B cell (primary cell): Measurements from ENCODE around the gene HLA-DQA1. TPM values are rescaled to one million over a fixed set of nuclear protein-coding genes. Genes with fewer than 3 reads are reported as not detected.
"Not testable (repeated sequence)": the region's sequence is repeated elsewhere in the genome, so short reads cannot be mapped to it uniquely, and the experiment has no call there.

Experiments
- ATAC-seq: fragments of 200-7000 bp; cut with Tn5 transposase; one replicate; pipeline ENCODE4 v1.10.0; 2021; ENCODE audit warnings: low read depth, mild to moderate bottlenecking, moderate number of reproducible peaks, moderate library complexity
- CTCF ChIA-PET: fragments of 350-600 bp; sonication (Branson Sonifier 250); formaldehyde crosslinking; loops from one replicate; lab custom pipeline; 2021; ENCODE audit warnings: antibody characterized with exemption, inconsistent platforms; lab: Charles Lee
- POLR2A ChIA-PET: fragments of 350-600 bp; sonication (Branson Sonifier 250); formaldehyde crosslinking; loops from one replicate; lab custom pipeline; 2021; ENCODE audit warnings: antibody characterized with exemption; lab: Charles Lee
- DNase-seq: peaks from one replicate; pipeline ENCODE4 v3.0.0; 2013
- H2AFZ ChIP-seq: 2 replicates; pipeline ENCODE4 v1.6.1; 2012; ENCODE audit warnings: mild to moderate bottlenecking, low read depth, low read length; ENCODE audit not compliant: insufficient read depth, poor library complexity, severe bottlenecking
- H3K27ac ChIP-seq, 2 donors: 1 replicate in 1 of 2; 2 replicates in 1 of 2; pipeline ENCODE4 v1.5.1; 2012 to 2013; ENCODE audit warnings: low read length in 2 of 2, mild to moderate bottlenecking in 2 of 2, moderate library complexity in 1 of 2
- H3K27me3 ChIP-seq, 4 experiments: fragments of 200-600 bp in 1 of 4; sonication (generic) in 1 of 4; replicated peaks in 1 of 4; 1 replicate in 2 of 4; 2 replicates in 2 of 4; pipeline versions ENCODE4 v1.6.1 to v1.7.0; 2013 to 2016; ENCODE audit warnings: low read length in 3 of 4, mild to moderate bottlenecking in 2 of 4, mixed read lengths in 1 of 4, moderate library complexity in 1 of 4; ENCODE audit not compliant: insufficient read depth in 4 of 4, control insufficient read depth in 3 of 4; ENCODE audit errors: control extremely low read depth in 1 of 4
- H3K36me3 ChIP-seq, 2 experiments: replicated peaks in 1 of 2; 1 replicate in 1 of 2; 2 replicates in 1 of 2; pipeline versions ENCODE4 v1.6.1 to v1.7.1; 2013; ENCODE audit warnings: low read length in 1 of 2; ENCODE audit not compliant: insufficient read depth in 2 of 2, control insufficient read depth in 1 of 2; ENCODE audit errors: control extremely low read depth in 1 of 2, extremely low read depth in 1 of 2
- H3K4me1 ChIP-seq, 2 donors: fragments of 200-600 bp in 1 of 2; sonication (generic) in 1 of 2; 1 replicate in 1 of 2; 2 replicates in 1 of 2; pipeline versions ENCODE4 v1.5.1 to v1.6.1; 2013 to 2017; ENCODE audit warnings: low read length in 2 of 2; ENCODE audit not compliant: control insufficient read depth in 2 of 2, insufficient read depth in 2 of 2
- H3K4me2 ChIP-seq: replicated peaks from 2 replicates; pipeline ENCODE3; 2012; ENCODE audit warnings: mild to moderate bottlenecking, low read depth, low read length; ENCODE audit not compliant: poor library complexity, severe bottlenecking
- H3K4me3 ChIP-seq, 5 experiments: fragments of 200-600 bp in 1 of 5; sonication (generic) in 1 of 5; 1 replicate in 3 of 5; 2 replicates in 2 of 5; pipeline versions ENCODE4 v1.5.1 to v1.7.0; 2011 to 2016; ENCODE audit warnings: low read length in 4 of 5, mild to moderate bottlenecking in 4 of 5, low read depth in 2 of 5, control low read depth in 1 of 5, moderate library complexity in 1 of 5; ENCODE audit not compliant: insufficient read depth in 1 of 5; ENCODE audit errors: control extremely low read depth in 1 of 5, extremely low read depth in 1 of 5
- H3K79me2 ChIP-seq: fragments of 200-600 bp; sonication (generic); one replicate; pipeline ENCODE4 v1.6.0; 2016; ENCODE audit warnings: low read length; ENCODE audit not compliant: control insufficient read depth, insufficient read depth
- H3K9ac ChIP-seq: fragments of 200-600 bp; sonication (generic); 2 replicates; pipeline ENCODE4 v1.6.1; 2017; ENCODE audit warnings: mild to moderate bottlenecking, low read length, moderate library complexity
- H3K9me3 ChIP-seq, 3 donors: one replicate each; pipeline versions ENCODE4 v1.6.1 to v1.7.1; 2013; ENCODE audit warnings: low read length in 2 of 3; ENCODE audit not compliant: control insufficient read depth in 2 of 3, insufficient read depth in 1 of 3; ENCODE audit errors: control extremely low read depth in 1 of 3
- H4K20me1 ChIP-seq: 2 replicates; pipeline ENCODE4 v1.6.0; 2012; ENCODE audit warnings: mild to moderate bottlenecking, low read length; ENCODE audit not compliant: insufficient read depth, control insufficient read depth, poor library complexity, severe bottlenecking
- H3K27ac Mint-ChIP-seq: one replicate; pipeline ENCODE4 v1.8.0; 2021; ENCODE audit warnings: mixed read lengths
- H3K27me3 Mint-ChIP-seq: one replicate; pipeline ENCODE4 v1.8.0; 2021; ENCODE audit warnings: mixed read lengths
- H3K4me1 Mint-ChIP-seq: one replicate; pipeline ENCODE4 v1.8.0; 2021; ENCODE audit warnings: mixed read lengths
- H3K4me3 Mint-ChIP-seq: one replicate; pipeline ENCODE4 v1.8.0; 2021; ENCODE audit warnings: mixed read lengths
- H3K9me3 Mint-ChIP-seq: one replicate; pipeline ENCODE4 v1.8.0; 2022; ENCODE audit warnings: mixed read lengths; ENCODE audit not compliant: insufficient read depth
- EZH2 ChIP-seq: IDR thresholded peaks from 2 replicates; pipeline ENCODE4 v1.6.1; 2012; ENCODE audit warnings: borderline replicate concordance, low read depth, mild to moderate bottlenecking, moderate library complexity, low read length; ENCODE audit not compliant: insufficient read depth, poor library complexity, severe bottlenecking
- WGBS: methylation state at CpG from one replicate; pipeline ENCODE4 v1.1.5; 2013; ENCODE audit warnings: missing lambda C conversion rate; ENCODE audit not compliant: insufficient coverage; 5-methylcytosine and 5-hydroxymethylcytosine counted together
- intact Hi-C: fragments of 100-400 bp; cut with micrococcal nuclease; formaldehyde crosslinking; loops from one replicate; pipeline ENCODE4 v1.10.0; 2022
- polyA plus RNA-seq: library from polyadenylated mRNA; depleted of rRNA; stranded (reverse); fragments of >200 nt; gene quantifications from 2 replicates; pipeline ENCODE4 v1.2.3, GENCODE V29; 2012
- total RNA-seq, 2 donors: library from RNA; stranded (reverse); fragments of 120-200 nt in 1 of 2; gene quantifications; 1 replicate in 1 of 2; 2 replicates in 1 of 2; pipeline versions ENCODE4 v1.2.3 to v1.2.4, GENCODE V29; 2013 to 2022
- TF ChIP-seq, protein P1 (sequence below): fragments of 200-600 bp; IDR thresholded peaks from one replicate; pipeline ENCODE4 v1.8.0; 2022; ENCODE audit warnings: antibody characterized with exemption, mild to moderate bottlenecking

HLA-DQA1 gene
- total and polyA plus RNA-seq, 2 donors (not counting 1 experiment from before 2014, with no cell fraction given), result 486 to 489 TPM

DNA sequence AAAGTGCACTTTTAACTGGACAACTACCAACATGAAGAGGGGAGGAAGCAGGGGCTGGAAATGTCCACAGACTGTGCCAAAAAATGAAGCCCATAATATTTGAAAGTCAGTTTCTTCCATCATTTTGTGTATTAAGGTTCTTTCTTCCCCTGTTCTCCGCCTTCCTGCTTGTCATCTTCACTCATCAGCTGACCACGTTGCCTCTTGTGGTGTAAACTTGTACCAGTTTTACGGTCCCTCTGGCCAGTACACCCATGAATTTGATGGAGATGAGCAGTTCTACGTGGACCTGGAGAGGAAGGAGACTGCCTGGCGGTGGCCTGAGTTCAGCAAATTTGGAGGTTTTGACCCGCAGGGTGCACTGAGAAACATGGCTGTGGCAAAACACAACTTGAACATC lies 3.9 kb downstream of the HLA-DQA1 start:
- Histone ChIP-seq H3K9ac (peak overlapping the region; percentile 100), H3K4me3 (peak overlapping the region in 3 of 5 experiments; percentile 17 to 100 (median 79)), H3K27ac (no peak overlapping the region), H3K79me2 (peaks cover 37% of the 10 kb centered on the region), H3K36me3 (peaks cover 0 to 6% of the 10 kb centered on the region in 2 experiments), H3K9me3 (no peaks in the 10 kb centered on the region), H2AFZ (no peak overlapping the region), H3K4me2 (peak overlapping the region; percentile 80), H3K4me1 (peaks cover 9 to 20% of the 10 kb centered on the region in 2 donors), H3K27me3 (no peaks in the 10 kb centered on the region), H4K20me1 (no peaks in the 10 kb centered on the region)
- DNase-seq (peak; percentile 9), ATAC-seq (no peak)
- H3K9me3 Mint-ChIP-seq, result peaks cover 2% of the 10 kb centered on the region
- H3K27me3 Mint-ChIP-seq, result no peaks in the 10 kb centered on the region
- ChIA-PET POLR2A (interaction anchor here (1.0 to 2.8 kb wide), 2 partner anchors 18 to 19 kb away, joined by 3 to 11 read pairs; no protein-coding TSS in a partner anchor), CTCF (interaction anchor here (1.1 to 2.3 kb wide), 2 partner anchors 18 to 59 kb away, joined by 3 to 11 read pairs; no protein-coding TSS in a partner anchor)
- peak overlapping the region; percentile 99 for H3K4me3 Mint-ChIP-seq
- intact Hi-C loops, result no loop called here
- no peak for TF ChIP-seq EZH2
- TF ChIP-seq, protein P1, sequence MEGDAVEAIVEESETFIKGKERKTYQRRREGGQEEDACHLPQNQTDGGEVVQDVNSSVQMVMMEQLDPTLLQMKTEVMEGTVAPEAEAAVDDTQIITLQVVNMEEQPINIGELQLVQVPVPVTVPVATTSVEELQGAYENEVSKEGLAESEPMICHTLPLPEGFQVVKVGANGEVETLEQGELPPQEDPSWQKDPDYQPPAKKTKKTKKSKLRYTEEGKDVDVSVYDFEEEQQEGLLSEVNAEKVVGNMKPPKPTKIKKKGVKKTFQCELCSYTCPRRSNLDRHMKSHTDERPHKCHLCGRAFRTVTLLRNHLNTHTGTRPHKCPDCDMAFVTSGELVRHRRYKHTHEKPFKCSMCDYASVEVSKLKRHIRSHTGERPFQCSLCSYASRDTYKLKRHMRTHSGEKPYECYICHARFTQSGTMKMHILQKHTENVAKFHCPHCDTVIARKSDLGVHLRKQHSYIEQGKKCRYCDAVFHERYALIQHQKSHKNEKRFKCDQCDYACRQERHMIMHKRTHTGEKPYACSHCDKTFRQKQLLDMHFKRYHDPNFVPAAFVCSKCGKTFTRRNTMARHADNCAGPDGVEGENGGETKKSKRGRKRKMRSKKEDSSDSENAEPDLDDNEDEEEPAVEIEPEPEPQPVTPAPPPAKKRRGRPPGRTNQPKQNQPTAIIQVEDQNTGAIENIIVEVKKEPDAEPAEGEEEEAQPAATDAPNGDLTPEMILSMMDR, result no peak
- H3K27ac Mint-ChIP-seq, result peak overlapping the region; percentile 85
- WGBS, result no CpG with 5 or more reads among the region's 6 CpGs
- peaks cover 65% of the 10 kb centered on the region for H3K4me1 Mint-ChIP-seq

DNA sequence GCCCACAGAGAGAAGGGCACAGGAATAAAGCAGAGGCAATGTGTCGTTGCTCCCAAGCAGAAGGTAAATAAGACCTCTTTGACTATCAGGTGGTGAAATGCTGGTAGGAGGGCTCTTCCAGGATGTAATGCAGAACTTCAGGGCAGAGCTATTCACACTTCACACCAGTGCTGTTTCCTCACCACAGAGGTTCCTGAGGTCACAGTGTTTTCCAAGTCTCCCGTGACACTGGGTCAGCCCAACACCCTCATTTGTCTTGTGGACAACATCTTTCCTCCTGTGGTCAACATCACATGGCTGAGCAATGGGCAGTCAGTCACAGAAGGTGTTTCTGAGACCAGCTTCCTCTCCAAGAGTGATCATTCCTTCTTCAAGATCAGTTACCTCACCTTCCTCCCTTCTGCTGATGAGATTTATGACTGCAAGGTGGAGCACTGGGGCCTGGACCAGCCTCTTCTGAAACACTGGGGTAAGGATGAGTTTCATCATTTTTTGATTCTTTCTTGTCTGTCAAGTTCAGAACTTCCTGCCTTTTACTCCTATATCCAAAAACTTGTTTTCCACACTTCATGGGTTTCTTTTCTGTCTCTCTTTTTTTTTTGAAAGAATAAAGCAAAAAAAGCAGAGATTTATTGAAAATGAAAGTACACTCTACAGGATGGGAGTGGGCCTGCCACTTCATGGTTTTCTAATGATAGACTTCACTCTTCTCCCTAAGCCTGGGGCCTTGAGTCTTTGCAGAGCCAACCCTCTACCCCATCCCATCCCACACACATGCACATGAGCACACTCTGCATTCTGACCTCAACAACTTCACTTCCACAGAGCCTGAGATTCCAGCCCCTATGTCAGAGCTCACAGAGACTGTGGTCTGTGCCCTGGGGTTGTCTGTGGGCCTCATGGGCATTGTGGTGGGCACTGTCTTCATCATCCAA lies 4.8 kb downstream of the HLA-DQA1 start:
- Histone ChIP-seq H3K4me3 (peak overlapping the region in 1 of 5 experiments; percentile 9), H3K79me2 (peaks cover 32% of the 10 kb centered on the region), H3K4me2 (peak overlapping the region; percentile 80), H3K4me1 (peaks cover 5 to 14% of the 10 kb centered on the region in 2 donors), H3K27ac (peak overlapping the region in 1 of 2 donors; percentile 23)
- H3K9ac ChIP-seq, H4K20me1 ChIP-seq, H3K9me3 ChIP-seq, ATAC-seq, H3K27me3 ChIP-seq, H2AFZ ChIP-seq, H3K36me3 ChIP-seq, H3K9me3 Mint-ChIP-seq, intact Hi-C loops, H3K27me3 Mint-ChIP-seq: not testable (repeated sequence)
- WGBS, result no CpG with 5 or more reads among the region's 2 CpGs
- Mint-ChIP-seq H3K4me1 (peaks cover 61% of the 10 kb centered on the region), H3K4me3 (peak overlapping the region; percentile 99), H3K27ac (peak overlapping the region; percentile 85)
- CTCF ChIA-PET, result interaction anchor here (0.9 kb wide), 1 partner anchor 48 kb away, joined by 3 read pairs; no protein-coding TSS in a partner anchor
- DNase-seq, result peak; percentile 16
- POLR2A ChIA-PET, result interaction anchor here (0.6 to 2.8 kb wide), 4 partner anchors 18 to 519 kb away, joined by 3 to 11 read pairs (median 8); no protein-coding TSS in a partner anchor
